GM06990 (cell line): ENCODE measurements around the gene FIGNL1.

Source experiments
- DNase-seq: peaks from one replicate; pipeline ENCODE4 v3.0.0-alpha.2; 2011; ENCODE audit not compliant: insufficient read length; ENCODE audit errors: extremely low read depth
- H3K27me3 ChIP-seq: replicated peaks from 2 replicates; pipeline ENCODE4 v1.6.0; 2011; ENCODE audit warnings: low read length; ENCODE audit not compliant: control insufficient read depth, insufficient read depth
- H3K36me3 ChIP-seq: 2 replicates; pipeline ENCODE4 v1.5.1; 2011; ENCODE audit warnings: low read length; ENCODE audit not compliant: control insufficient read depth, insufficient read depth
- H3K4me3 ChIP-seq: replicated peaks from 2 replicates; pipeline ENCODE4 v1.5.1; 2011; ENCODE audit warnings: low read depth, mild to moderate bottlenecking, control low read depth, low read length
- CTCF ChIP-seq: IDR thresholded peaks from 2 replicates; pipeline ENCODE4 v1.5.1; 2011; ENCODE audit warnings: low read length, control low read depth, mild to moderate bottlenecking, inconsistent platforms; ENCODE audit not compliant: insufficient read depth, poor library complexity, severe bottlenecking

The FIGNL1 gene

GRCh38 chr7:50422858-50423257, 27.3 kb downstream of the FIGNL1 start:
- TF ChIP-seq CTCF: no peak
- no peak for DNase-seq
- no peak overlapping the region for H3K4me3 ChIP-seq
- no peaks in the 10 kb centered on the region for H3K36me3 ChIP-seq
- H3K27me3 ChIP-seq: no peaks in the 10 kb centered on the region

GRCh38 chr7:50421043-50421442, 29.1 kb downstream of the FIGNL1 start:
- Histone ChIP-seq H3K27me3 (no peaks in the 10 kb centered on the region), H3K36me3 (no peaks in the 10 kb centered on the region), H3K4me3 (no peak overlapping the region)
- TF ChIP-seq CTCF: no peak
- no peak for DNase-seq

DNA sequence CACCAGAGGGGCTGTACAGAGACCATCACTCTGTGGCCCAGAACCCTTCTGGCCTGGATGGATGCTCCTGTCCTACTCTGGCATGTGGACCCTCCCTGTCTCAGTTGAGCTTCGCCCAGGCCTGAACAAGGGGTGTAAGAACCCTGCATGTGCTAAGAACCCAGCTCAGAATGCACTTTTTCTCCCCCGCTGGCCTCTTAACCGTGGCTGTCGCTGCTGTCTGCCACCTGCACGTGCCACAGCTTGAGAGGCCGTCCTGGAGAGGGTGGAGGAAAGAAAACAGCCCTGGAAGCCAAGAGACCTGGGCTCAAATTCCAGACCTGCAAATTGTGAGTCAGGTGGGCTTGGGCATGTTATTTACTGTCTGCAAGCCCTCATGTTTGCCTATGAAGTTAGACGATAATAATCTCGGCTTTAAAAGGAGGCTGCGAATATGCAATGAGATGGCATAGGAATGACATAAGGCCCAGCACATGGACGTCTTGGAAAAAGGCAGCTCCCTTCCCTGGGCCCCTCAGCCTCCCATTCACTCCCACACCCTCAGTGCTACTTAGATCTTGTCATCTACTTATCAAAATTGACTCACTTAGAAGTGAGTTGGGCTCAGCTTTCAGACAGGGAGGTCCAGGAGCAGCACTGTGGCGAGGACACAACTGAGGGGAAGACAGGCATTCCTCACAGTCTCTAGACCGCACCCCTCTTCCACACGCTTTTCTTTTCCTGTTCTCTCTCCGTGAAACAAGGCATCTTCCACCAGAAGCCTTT, 31.4 kb downstream of the FIGNL1 start:
- Histone ChIP-seq H3K36me3 (no peaks in the 10 kb centered on the region), H3K4me3 (no peak overlapping the region), H3K27me3 (no peaks in the 10 kb centered on the region)
- no peak for TF ChIP-seq CTCF
- DNase-seq: no peak

DNA sequence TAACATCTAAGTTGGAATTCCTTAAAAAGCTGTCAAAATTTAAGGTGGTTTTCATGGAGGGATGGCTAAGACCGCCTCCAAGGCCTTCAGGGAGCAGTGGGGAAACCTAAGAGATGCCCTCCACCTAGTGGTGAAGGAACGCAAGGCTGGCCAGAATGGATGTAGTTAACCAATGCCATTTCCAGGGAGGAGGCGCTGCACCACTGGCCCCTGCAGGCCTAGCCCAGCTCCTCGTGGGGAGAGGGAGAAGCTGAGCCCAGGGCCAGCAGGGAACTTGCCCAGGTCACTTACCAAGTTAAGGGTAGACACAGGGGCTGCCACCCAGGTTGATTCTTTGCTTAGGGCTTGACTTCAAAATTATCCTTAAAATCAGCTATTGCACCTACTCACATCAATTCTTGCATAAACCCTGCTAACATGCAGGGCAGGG, 32.0 kb downstream of the FIGNL1 start:
- no peak for DNase-seq
- H3K4me3 ChIP-seq: no peak overlapping the region
- no peaks in the 10 kb centered on the region for H3K36me3 ChIP-seq
- H3K27me3 ChIP-seq: no peaks in the 10 kb centered on the region
- peak; percentile 95 for TF ChIP-seq CTCF

DNA sequence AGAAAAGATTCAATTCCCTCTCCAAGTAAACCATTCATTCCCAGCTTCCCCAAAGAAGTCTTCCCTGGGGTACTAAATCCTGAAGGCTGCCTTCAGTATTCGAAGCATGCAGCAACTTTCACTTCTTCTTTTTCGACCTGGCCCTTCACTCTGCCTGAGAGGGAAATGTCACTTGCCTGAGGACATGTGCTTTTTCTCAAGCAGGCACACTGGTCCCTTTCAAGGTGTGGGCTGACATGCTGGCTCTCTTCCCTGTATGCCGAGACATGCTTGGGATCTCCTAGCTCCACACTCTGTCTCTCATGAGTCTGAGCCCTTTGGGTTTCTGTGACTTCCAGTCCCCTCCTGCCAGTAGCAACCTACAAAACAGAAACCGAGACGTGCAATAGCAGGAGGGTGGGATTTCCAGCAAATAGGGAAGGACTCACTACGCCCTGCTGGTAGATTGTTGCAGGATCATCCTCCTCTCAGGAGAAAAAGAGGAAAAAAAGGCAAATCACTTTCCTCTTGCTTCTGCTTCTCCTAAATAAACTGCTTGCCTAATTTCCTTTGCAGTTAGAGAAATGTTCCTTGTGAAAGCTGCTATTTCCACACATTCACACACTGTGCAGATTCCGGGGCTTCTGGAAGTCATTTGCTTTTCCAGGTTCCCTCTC, 33.5 kb downstream of the FIGNL1 start:
- TF ChIP-seq CTCF: no peak
- H3K27me3 ChIP-seq: no peaks in the 10 kb centered on the region
- H3K36me3 ChIP-seq: no peaks in the 10 kb centered on the region
- no peak overlapping the region for H3K4me3 ChIP-seq
- peak; percentile 61 for DNase-seq
